PFSK-1 (cell line): ENCODE data around the gene RPL15.

ENCODE experiments used
- FOXP2 ChIP-seq: optimal IDR thresholded peaks from 2 replicates; pipeline ENCODE3; 2011; ENCODE audit warnings: borderline replicate concordance, control low read depth, inconsistent platforms; ENCODE audit not compliant: insufficient read depth; ENCODE audit errors: extremely low read length, extremely low read depth
- POLR2AphosphoS5 ChIP-seq: IDR thresholded peaks from 2 replicates; pipeline ENCODE4 v1.6.1; 2012; ENCODE audit warnings: low read depth, mild to moderate bottlenecking, control low read depth, low read length, moderate library complexity
- SIN3A ChIP-seq: IDR thresholded peaks from 2 replicates; pipeline ENCODE4 v1.6.1; 2012; ENCODE audit warnings: mild to moderate bottlenecking, low read length, moderate library complexity, borderline replicate concordance; ENCODE audit not compliant: insufficient read depth
- TAF1 ChIP-seq: IDR thresholded peaks from 2 replicates; pipeline ENCODE4 v1.6.1; 2012; ENCODE audit warnings: low read length, control low read depth, borderline replicate concordance; ENCODE audit not compliant: insufficient read depth
- TF ChIP-seq, protein P1 (sequence below), 2 experiments: IDR thresholded peaks; 2 replicates each; pipeline versions ENCODE4 v1.6.1 to v1.8.0; 2011 to 2012; ENCODE audit warnings: low read depth in 2 of 2, low read length in 2 of 2, control low read depth in 1 of 2, inconsistent platforms in 1 of 2, mild to moderate bottlenecking in 1 of 2, moderate library complexity in 1 of 2; ENCODE audit not compliant: insufficient read depth in 1 of 2

DNA sequence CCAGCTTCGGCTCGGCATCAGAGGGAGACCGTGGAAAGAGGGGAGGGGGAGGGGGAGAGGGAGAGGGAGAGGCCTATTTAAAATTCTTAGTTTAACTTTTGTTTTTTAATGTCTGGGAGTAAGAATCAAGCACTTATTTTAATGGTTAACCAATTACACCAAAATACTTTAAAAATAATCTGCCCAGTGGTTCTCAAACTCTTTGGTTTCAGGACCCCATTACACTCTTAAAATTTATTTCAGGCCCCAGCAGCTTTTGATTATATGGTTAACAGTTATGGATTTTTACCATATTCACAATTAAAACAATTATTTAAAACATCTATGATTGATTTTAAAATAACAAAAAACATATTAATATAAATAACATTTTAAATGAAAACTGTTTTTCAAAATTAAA lies 44.6 kb upstream of the RPL15 start:
- no peak for TF ChIP-seq SIN3A
- TF ChIP-seq POLR2AphosphoS5, result no peak
- TF ChIP-seq TAF1, result no peak
- no peak for TF ChIP-seq FOXP2
- TF ChIP-seq, protein P1, sequence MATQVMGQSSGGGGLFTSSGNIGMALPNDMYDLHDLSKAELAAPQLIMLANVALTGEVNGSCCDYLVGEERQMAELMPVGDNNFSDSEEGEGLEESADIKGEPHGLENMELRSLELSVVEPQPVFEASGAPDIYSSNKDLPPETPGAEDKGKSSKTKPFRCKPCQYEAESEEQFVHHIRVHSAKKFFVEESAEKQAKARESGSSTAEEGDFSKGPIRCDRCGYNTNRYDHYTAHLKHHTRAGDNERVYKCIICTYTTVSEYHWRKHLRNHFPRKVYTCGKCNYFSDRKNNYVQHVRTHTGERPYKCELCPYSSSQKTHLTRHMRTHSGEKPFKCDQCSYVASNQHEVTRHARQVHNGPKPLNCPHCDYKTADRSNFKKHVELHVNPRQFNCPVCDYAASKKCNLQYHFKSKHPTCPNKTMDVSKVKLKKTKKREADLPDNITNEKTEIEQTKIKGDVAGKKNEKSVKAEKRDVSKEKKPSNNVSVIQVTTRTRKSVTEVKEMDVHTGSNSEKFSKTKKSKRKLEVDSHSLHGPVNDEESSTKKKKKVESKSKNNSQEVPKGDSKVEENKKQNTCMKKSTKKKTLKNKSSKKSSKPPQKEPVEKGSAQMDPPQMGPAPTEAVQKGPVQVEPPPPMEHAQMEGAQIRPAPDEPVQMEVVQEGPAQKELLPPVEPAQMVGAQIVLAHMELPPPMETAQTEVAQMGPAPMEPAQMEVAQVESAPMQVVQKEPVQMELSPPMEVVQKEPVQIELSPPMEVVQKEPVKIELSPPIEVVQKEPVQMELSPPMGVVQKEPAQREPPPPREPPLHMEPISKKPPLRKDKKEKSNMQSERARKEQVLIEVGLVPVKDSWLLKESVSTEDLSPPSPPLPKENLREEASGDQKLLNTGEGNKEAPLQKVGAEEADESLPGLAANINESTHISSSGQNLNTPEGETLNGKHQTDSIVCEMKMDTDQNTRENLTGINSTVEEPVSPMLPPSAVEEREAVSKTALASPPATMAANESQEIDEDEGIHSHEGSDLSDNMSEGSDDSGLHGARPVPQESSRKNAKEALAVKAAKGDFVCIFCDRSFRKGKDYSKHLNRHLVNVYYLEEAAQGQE (IDR thresholded peaks at IDR 0.05; ENCODE audit: insufficient read depth in 1 of 2, low read depth in 2 of 2, low read length in 2 of 2), result no peak
